Astrocyte of the spinal cord (primary cell): ENCODE results near the gene RMI1.

Experiments
- DNase-seq: peaks from one replicate; pipeline ENCODE4 v3.0.0; 2011; ENCODE audit warnings: low read depth, low spot score
- H3K4me3 ChIP-seq: 2 replicates; pipeline ENCODE4 v1.5.1; 2011; ENCODE audit warnings: low read depth, mild to moderate bottlenecking, low read length, moderate library complexity
- in situ Hi-C: cut with HindIII; loops from 2 replicates; pipeline ENCODE4 v1.10.0; 2017; ENCODE audit warnings: low sequenced_read_pairs
- TF ChIP-seq, protein P1 (sequence below): IDR thresholded peaks from 2 replicates; pipeline ENCODE4 v1.5.1; 2012; ENCODE audit warnings: low read depth, mild to moderate bottlenecking, low read length, inconsistent platforms

The RMI1 gene

DNA sequence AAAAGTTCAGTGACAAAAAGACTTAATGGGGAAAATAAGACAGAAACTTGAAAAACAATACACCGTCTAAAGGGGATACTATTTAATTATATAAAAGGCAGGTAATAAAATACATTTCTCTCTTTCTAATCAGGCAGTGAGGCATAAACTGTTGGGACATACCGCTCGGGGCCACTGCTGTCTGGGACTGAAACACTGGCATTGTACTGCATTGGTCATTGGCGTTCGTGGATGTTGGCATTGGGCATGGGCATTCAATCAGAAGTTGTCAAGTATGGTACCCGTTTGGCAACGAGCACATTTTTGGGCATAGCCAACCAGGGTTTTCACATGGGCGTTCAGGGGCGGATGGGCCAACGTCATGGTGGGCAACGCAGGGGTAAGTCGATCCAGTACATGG, 5.3 kb upstream of the RMI1 start:
- DNase-seq: no peak
- no peak overlapping the region for H3K4me3 ChIP-seq
- in situ Hi-C loops: no loop called here
- TF ChIP-seq, protein P1, sequence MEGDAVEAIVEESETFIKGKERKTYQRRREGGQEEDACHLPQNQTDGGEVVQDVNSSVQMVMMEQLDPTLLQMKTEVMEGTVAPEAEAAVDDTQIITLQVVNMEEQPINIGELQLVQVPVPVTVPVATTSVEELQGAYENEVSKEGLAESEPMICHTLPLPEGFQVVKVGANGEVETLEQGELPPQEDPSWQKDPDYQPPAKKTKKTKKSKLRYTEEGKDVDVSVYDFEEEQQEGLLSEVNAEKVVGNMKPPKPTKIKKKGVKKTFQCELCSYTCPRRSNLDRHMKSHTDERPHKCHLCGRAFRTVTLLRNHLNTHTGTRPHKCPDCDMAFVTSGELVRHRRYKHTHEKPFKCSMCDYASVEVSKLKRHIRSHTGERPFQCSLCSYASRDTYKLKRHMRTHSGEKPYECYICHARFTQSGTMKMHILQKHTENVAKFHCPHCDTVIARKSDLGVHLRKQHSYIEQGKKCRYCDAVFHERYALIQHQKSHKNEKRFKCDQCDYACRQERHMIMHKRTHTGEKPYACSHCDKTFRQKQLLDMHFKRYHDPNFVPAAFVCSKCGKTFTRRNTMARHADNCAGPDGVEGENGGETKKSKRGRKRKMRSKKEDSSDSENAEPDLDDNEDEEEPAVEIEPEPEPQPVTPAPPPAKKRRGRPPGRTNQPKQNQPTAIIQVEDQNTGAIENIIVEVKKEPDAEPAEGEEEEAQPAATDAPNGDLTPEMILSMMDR: no peak

DNA sequence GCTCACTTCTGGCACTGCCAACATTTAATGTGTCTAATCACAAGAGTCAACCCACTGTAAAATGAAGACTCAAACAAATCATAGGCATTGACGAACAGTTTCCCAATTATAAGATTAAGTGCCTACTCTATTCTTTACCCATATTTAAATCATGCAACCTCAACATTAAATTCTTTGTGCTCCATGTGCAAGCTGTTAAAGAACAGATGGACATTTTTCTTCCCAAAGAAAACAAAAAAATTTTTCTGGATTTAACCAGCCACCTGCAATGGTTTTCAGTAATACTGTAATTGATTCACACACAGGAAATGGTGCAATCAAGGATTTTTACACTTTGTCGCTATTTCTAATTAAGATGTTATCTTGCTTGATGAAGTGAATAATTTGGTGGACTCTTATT, 4.2 kb upstream of the RMI1 start:
- in situ Hi-C loops: no loop called here
- TF ChIP-seq, protein P1: no peak

DNA sequence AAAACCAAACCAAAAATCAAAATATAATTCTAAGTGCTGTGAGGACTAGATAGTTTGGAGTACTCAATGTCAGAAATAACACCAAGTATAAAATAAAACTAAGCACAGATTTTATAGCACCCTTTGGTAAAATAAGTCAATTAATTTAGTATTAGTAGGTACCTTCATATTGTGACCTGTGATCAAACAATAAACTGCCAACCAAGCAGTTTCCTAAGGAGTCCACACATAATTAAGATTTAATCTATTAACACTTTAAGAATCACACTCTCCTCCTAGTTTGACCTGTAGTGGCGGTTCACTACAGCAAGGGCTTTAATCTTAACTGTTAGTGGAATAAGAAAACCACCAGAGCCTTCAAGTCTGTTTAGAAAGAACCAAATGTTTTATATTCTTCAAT, 3.4 kb upstream of the RMI1 start:
- in situ Hi-C loops: no loop called here
- TF ChIP-seq, protein P1: no peak
- no peak for DNase-seq
- H3K4me3 ChIP-seq: no peak overlapping the region

More for the DNA sequence above, 4.2 kb upstream of the RMI1 start:
- no peak overlapping the region for H3K4me3 ChIP-seq
- DNase-seq: no peak

DNA sequence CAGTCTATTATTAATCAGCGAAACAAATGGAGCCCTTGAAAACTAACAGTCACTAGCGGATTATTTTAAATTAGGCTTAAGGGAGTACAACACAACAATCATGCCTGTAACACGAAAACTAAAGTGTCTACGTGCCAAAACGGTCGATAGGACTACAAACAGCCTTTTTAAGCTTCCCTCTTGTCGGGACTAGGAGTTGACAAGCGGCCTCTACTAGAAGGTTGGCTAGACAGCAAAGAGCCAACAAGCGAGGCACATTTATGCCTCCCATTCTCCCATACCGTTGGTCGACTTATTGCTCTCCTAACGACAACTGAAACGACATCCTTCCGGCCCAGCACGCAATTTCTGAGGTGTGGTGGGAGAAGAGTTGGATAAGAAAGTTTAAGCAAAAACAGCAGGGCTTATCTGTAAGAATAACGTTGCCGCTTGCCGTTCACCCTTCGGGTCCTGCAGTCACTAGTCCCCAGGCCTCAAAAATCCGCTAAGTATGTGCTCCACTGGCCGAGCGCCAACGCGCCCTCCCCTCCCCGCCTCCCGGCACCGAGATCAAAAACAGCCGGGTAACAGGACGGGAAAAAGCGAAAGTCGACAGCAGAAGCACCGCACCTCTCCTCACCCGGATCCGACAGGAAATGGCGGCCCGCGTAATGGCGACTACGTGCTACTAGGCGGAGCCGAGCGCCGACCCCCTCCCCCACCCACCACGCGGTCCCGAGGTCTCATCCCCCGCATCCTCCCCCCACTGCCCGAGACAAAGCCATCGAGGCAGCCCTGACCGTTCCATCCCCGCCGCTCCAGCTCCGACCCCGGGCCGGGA, 1.4 kb upstream of the RMI1 start:
- TF ChIP-seq, protein P1: no peak
- in situ Hi-C loops: no loop called here
- DNase-seq: peak; percentile 75
- peak overlapping the region; percentile 72 for H3K4me3 ChIP-seq

DNA sequence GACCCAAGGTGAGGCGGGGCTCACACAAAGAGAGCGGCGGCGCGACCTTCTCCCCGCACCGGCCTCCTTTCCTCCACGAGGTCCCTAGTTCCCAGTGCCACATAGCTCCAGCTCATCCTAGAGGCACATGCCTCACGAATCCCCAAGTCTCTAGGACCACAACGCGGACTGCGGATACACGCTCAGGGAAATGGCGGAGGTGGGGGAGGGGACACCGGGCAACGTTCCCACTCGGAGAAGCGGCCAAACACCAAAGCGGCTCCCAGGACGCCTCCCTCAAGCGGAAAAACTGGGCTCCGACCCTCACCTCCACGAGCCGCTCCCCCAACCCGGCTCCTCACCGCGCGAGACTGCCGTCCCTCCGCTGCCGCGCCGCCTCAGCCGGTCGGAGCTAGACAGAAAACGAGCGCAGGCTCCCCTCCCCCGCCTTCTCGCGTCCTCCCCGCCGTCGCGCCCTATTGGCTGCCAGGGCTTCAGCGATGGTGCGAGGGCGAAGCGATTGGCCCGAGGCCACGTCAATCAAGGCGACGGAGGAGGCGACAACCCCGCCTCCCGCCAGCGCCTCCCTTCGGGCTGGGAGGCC, 702 bp upstream of the RMI1 start, which contains the start of gene HNRNPK:
TSS of gene HNRNPK (minus strand) at position 404 of the 583 bp plus-strand sequence. CDS start 1,963 bp downstream, outside the sequence.
- in situ Hi-C loops: no loop called here
- TF ChIP-seq, protein P1: no peak

DNA sequence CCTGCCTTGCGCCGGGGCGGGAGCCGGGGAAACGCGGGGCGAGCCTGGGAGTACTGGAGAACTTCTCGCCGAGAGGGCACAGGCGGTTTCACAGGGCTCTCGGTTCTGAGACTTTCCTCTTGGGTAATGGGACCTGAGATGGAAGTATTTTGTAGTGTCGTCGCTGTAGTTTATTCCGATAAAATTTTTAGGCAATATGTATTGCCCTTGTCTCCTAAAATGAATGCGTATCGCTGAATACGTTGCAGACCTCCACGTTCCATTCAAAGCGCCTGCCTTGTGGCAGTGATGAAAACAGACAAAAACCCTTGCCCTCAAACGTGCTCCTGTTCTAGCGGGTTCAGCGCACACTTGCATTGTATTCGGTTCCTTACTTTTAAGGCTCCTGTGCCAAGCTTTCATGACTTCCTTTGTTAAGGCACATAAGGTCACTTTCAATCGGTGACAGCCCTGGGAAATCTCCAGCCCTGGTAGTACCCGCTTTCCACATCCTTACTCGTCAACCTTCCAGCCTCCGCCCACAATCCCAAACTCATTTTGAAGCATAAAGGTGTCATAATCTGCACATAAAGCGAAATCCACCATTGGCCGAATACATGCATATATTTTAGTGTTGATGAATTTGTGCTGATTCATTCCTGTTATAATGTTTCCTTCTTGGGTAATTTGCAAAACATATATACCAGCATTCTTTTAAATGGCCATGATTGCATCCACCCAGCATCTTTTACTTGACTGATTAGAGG, 694 bp downstream of the RMI1 start:
- in situ Hi-C loops: no loop called here
- DNase-seq: peak; percentile 51
- H3K4me3 ChIP-seq: peak overlapping the region; percentile 72
- TF ChIP-seq, protein P1: no peak

More for the DNA sequence above, 702 bp upstream of the RMI1 start, which contains the start of gene HNRNPK:
- H3K4me3 ChIP-seq: peak within 1 kb of the TSS; percentile 72
- peak; percentile 98 for DNase-seq
